ENCODE data around the gene LIPC.
"Not testable (repeated sequence)": the region's sequence is repeated elsewhere in the genome, so short reads cannot be mapped to it uniquely, and the experiment has no call there.

LIPC gene

GRCh38 chr15:58594898-58595297 lies 163.1 kb downstream of the LIPC start:
- DNase-seq, result no peak

GRCh38 chr15:58595516-58596263 lies 163.9 kb downstream of the LIPC start:
- no peak for DNase-seq

- DNase-seq, result no peak
These were observed 166.4 kb downstream of the LIPC start for GRCh38 chr15:58597943-58598828.

- no peak for DNase-seq
These were observed 167.0 kb downstream of the LIPC start for GRCh38 chr15:58598829-58599210.

- no peak for DNase-seq
These were observed 171.0 kb downstream of the LIPC start for GRCh38 chr15:58602823-58603222.

GRCh38 chr15:58603927-58604326 lies 172.1 kb downstream of the LIPC start:
- DNase-seq, result not testable (repeated sequence)

- DNase-seq, result no peak
These were observed 172.7 kb downstream of the LIPC start for GRCh38 chr15:58604455-58604923.

- DNase-seq, result no peak
These were observed 174.2 kb downstream of the LIPC start for GRCh38 chr15:58605931-58606530.

- no peak for DNase-seq
These were observed 174.8 kb downstream of the LIPC start for GRCh38 chr15:58606577-58607080.

- no peak for DNase-seq
These were observed 176.4 kb downstream of the LIPC start for GRCh38 chr15:58608129-58608590.

GRCh38 chr15:58608711-58609110 lies 176.9 kb downstream of the LIPC start:
- no peak for DNase-seq

- DNase-seq, result no peak
These were observed 180.2 kb downstream of the LIPC start for GRCh38 chr15:58611731-58612676.

- no peak for DNase-seq
These were observed 184.4 kb downstream of the LIPC start for GRCh38 chr15:58616171-58616570.

All from GF-D8 (cell line).